Lower leg skin (tissue), 4 donors: Measurements from ENCODE around the gene GLRX3. TPM values are rescaled to one million over a fixed set of nuclear protein-coding genes. Genes with fewer than 3 reads are reported as not detected.

Experiments used
- DNase-seq, 2 donors: peaks; one replicate each; pipeline ENCODE4 v3.0.0-alpha.2; 2019; ENCODE audit warnings: low spot score in 2 of 2
- H3K4me3 ChIP-seq: fragments of 200-600 bp; sonication (generic); 2 replicates; pipeline ENCODE4 v1.5.1; 2017; ENCODE audit warnings: mild to moderate bottlenecking, low read depth; ENCODE audit not compliant: poor library complexity, severe bottlenecking
- CTCF ChIP-seq, 3 donors: fragments of 450-650 bp; IDR thresholded peaks; one replicate each; pipeline ENCODE4 v1.5.1; 2016; ENCODE audit warnings: antibody characterized with exemption in 3 of 3, mild to moderate bottlenecking in 3 of 3, moderate library complexity in 2 of 3
- POLR2A ChIP-seq, 2 donors: fragments of 450-650 bp; IDR thresholded peaks; one replicate each; pipeline ENCODE4 v1.6.1; 2016 to 2017; ENCODE audit warnings: antibody characterized with exemption in 2 of 2, mild to moderate bottlenecking in 1 of 2, moderate library complexity in 1 of 2
- WGBS, 2 donors: methylation state at CpG; one replicate each; pipeline ENCODE4 v1.1.5; 2018; 5-methylcytosine and 5-hydroxymethylcytosine counted together
- intact Hi-C: fragments of 100-400 bp; cut with DNase I; formaldehyde crosslinking; loops from one replicate; pipeline ENCODE4 v1.15.0; 2023; ENCODE audit warnings: low total_unique reads
- total RNA-seq, 4 donors: library from RNA; depleted of rRNA; stranded (reverse); fragments of >200 nt; gene quantifications; one replicate each; pipeline ENCODE4 v1.1.0, GENCODE V29; 2016

The GLRX3 gene
- total RNA-seq, 4 donors from 2014 or later = 31.5 to 60.7 (median 42.6) TPM

GRCh38 chr10:130202984-130203621 lies 66.9 kb downstream of the GLRX3 start:
- WGBS, 2 donors = 79 to 80% methylated on average over 20 to 28 of the region's 29 CpGs
- TF ChIP-seq CTCF (IDR thresholded peaks at IDR 0.05) (no peak), POLR2A (IDR thresholded peaks at IDR 0.05) (no peak)
- intact Hi-C loops = no loop called here
- no peak overlapping the region for H3K4me3 ChIP-seq
- no peak for DNase-seq

- intact Hi-C loops = no loop called here
- no peak for TF ChIP-seq POLR2A (IDR thresholded peaks at IDR 0.05)
- no peak for TF ChIP-seq CTCF (IDR thresholded peaks at IDR 0.05)
- 32 to 33% methylated on average over 6 of the region's 18 CpGs for WGBS, 2 donors
- no peak overlapping the region for H3K4me3 ChIP-seq
- DNase-seq = no peak
These were observed 67.4 kb downstream of the GLRX3 start for GRCh38 chr10:130203626-130204025.

- no peak for DNase-seq
- WGBS, 2 donors = 79 to 81% methylated on average over 14 of the region's 14 CpGs
- H3K4me3 ChIP-seq = no peak overlapping the region
- TF ChIP-seq POLR2A (IDR thresholded peaks at IDR 0.05) = no peak
- TF ChIP-seq CTCF (IDR thresholded peaks at IDR 0.05) = no peak
- intact Hi-C loops = no loop called here
These were observed 70.1 kb downstream of the GLRX3 start for GRCh38 chr10:130206216-130206737.

GRCh38 chr10:130207205-130207604 lies 71.0 kb downstream of the GLRX3 start:
- WGBS, 2 donors = 76 to 81% methylated on average over 3 of the region's 3 CpGs
- intact Hi-C loops = no loop called here

DNA sequence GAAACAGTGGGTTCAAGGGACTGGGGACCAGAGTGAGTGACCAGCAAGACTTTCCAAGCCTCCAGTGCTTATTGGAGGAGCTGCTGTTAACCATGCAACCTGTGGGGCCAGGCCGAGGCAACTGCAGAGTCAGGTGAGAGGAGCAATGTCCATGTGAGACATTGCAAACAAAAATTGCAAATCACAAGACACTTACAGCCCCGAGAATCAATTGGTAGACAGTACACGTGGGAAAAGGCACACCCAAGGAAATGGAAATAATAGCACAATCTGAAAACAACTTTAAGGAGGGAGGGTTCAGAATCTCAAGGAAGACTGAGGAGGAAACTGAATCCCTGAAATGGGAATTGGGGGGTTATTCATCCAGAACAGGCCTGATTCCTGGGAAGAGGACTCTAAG lies 72.6 kb downstream of the GLRX3 start:
- WGBS, 2 donors = 49 to 62% methylated on average over 3 of the region's 3 CpGs
- H3K4me3 ChIP-seq = no peak overlapping the region
- intact Hi-C loops = no loop called here
- no peak for TF ChIP-seq CTCF (IDR thresholded peaks at IDR 0.05)
- no peak for TF ChIP-seq POLR2A (IDR thresholded peaks at IDR 0.05)
- DNase-seq = no peak

More at GRCh38 chr10:130207205-130207604, 71.0 kb downstream of the GLRX3 start:
- H3K4me3 ChIP-seq = no peak overlapping the region
- TF ChIP-seq POLR2A (IDR thresholded peaks at IDR 0.05) (no peak), CTCF (IDR thresholded peaks at IDR 0.05) (no peak)
- no peak for DNase-seq

GRCh38 chr10:130212746-130213145 lies 76.6 kb downstream of the GLRX3 start:
- DNase-seq = no peak
- intact Hi-C loops = loop anchor here (10.0 kb wide), 1 partner anchor 1662 kb away; no protein-coding TSS in a partner anchor
- WGBS, 2 donors = 42 to 50% methylated on average over 4 of the region's 4 CpGs
- no peak for TF ChIP-seq POLR2A (IDR thresholded peaks at IDR 0.05)
- TF ChIP-seq CTCF (IDR thresholded peaks at IDR 0.05) = no peak
- H3K4me3 ChIP-seq = no peak overlapping the region
